Left lung (tissue), 10 donors: ENCODE results near the gene MLPH. TPM values are rescaled to one million over a fixed set of nuclear protein-coding genes. Genes with fewer than 3 reads are reported as not detected.

Source experiments
- ATAC-seq: fragments of 200-7000 bp; cut with Tn5 transposase; one replicate; pipeline ENCODE4 v1.9.1; 2020; ENCODE audit warnings: moderate library complexity
- DNase-seq, 4 donors: peaks; one replicate each; pipeline ENCODE4 v3.0.0-alpha.2; 2013 to 2020
- H3K27ac ChIP-seq, 2 donors: fragments of 200-600 bp; sonication (generic) in 1 of 2; one replicate each; pipeline versions ENCODE4 v1.5.0 to v1.8.0; 2020 to 2021
- H3K27me3 ChIP-seq, 2 donors: fragments of 200-600 bp; sonication (generic) in 1 of 2; one replicate each; pipeline versions ENCODE4 v1.5.0 to v1.8.0; 2020 to 2021
- H3K36me3 ChIP-seq, 2 donors: fragments of 200-600 bp; sonication (generic) in 1 of 2; one replicate each; pipeline versions ENCODE4 v1.5.0 to v1.8.0; 2020 to 2021
- H3K4me1 ChIP-seq, 2 donors: fragments of 200-600 bp; one replicate each; pipeline ENCODE4 v1.8.0; 2021
- H3K4me3 ChIP-seq, 2 donors: fragments of 200-600 bp; sonication (generic) in 1 of 2; one replicate each; pipeline versions ENCODE4 v1.5.0 to v1.8.0; 2020 to 2021; ENCODE audit warnings: mild to moderate bottlenecking in 1 of 2
- H3K9me3 ChIP-seq, 2 donors: fragments of 200-600 bp; sonication (generic) in 1 of 2; one replicate each; pipeline versions ENCODE4 v1.5.0 to v1.8.0; 2020 to 2021
- intact Hi-C, 2 donors: fragments of 100-400 bp; cut with DNase I; formaldehyde crosslinking; loops; one replicate each; pipeline versions ENCODE4 v1.11.2 to v1.14.2; 2022
- polyA plus RNA-seq, 6 donors: library from polyadenylated mRNA; unstranded; fragments of 120-200 nt; gene quantifications; one replicate each; pipeline ENCODE4 v1.2.1, GENCODE V29; 2013; ENCODE audit not compliant: insufficient read length in 6 of 6
- total RNA-seq, 2 donors: library from RNA; stranded (reverse); fragmentation: NEBNext Ultra II Directional; extraction: Animal tissue kit (Norgen Biotek cat#: 25700); gene quantifications; one replicate each; pipeline ENCODE4 v1.2.1, GENCODE V29; 2021
- TF ChIP-seq, protein P1 (sequence below), 2 donors: fragments of 200-600 bp; sonication (generic) in 1 of 2; IDR thresholded peaks; one replicate each; pipeline versions ENCODE4 v1.5.0 to v1.8.0; 2021; ENCODE audit warnings: antibody characterized with exemption in 2 of 2
- donor health status: DM: no; HTN: yes; CAD: no.
- donor health status: DM: no; HTN: no; CAD: no.

Gene MLPH
- total and polyA plus RNA-seq, 8 donors = 1.9 to 296 (median 3.2) TPM

DNA sequence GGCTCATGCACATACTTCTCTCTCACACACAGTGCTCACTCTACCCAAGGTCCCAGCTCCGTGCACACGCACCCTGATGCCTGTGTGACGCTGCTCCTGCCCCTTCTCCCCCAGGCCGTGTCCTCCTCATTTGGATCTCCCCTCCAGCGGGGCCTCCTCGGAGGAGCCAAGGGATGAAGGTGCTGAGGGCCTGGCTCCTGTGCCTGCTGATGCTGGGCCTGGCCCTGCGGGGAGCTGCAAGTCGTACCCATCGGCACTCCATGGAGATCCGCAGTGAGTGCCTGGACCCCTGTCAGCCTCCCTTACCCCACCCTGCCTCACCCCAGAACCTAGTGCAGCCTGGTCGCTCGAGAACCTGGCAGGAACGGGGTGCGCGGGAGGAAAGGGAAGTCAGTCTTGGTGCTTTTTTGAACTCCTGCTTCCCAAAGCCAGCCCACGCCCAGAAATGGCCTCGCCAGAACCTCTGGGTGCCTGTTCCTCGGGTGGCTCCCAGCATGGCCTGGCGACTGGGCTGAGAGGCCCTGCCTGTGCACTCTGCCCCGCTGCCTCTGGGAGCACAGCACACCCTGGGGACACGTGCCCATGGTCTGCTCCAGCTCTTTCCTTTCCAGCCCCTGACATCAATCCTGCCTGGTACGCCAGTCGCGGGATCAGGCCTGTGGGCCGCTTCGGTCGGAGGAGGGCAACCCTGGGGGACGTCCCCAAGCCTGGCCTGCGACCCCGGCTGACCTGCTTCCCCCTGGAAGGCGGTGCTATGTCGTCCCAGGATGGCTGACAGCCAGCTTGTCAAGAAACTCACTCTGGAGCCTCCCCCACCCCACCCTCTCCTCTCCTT, 79.6 kb downstream of the MLPH start, which contains the start of gene PRLH:
Gene PRLH (plus strand): TSS at position 174 of the 835 bp plus-strand sequence. CDS start 0 bp downstream, at position 174.
- Histone ChIP-seq H3K4me1 (peaks cover 0 to 2% of the 10 kb centered on the region in 2 donors), H3K36me3 (no peaks in the 10 kb centered on the region), H3K27me3 (peaks cover 0 to 17% of the 10 kb centered on the region in 2 donors), H3K4me3 (no peak within 1 kb of the TSS), H3K9me3 (no peaks in the 10 kb centered on the region), H3K27ac (no peak within 1 kb of the TSS)
- no peak for ATAC-seq
- TF ChIP-seq, protein P1, sequence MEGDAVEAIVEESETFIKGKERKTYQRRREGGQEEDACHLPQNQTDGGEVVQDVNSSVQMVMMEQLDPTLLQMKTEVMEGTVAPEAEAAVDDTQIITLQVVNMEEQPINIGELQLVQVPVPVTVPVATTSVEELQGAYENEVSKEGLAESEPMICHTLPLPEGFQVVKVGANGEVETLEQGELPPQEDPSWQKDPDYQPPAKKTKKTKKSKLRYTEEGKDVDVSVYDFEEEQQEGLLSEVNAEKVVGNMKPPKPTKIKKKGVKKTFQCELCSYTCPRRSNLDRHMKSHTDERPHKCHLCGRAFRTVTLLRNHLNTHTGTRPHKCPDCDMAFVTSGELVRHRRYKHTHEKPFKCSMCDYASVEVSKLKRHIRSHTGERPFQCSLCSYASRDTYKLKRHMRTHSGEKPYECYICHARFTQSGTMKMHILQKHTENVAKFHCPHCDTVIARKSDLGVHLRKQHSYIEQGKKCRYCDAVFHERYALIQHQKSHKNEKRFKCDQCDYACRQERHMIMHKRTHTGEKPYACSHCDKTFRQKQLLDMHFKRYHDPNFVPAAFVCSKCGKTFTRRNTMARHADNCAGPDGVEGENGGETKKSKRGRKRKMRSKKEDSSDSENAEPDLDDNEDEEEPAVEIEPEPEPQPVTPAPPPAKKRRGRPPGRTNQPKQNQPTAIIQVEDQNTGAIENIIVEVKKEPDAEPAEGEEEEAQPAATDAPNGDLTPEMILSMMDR (IDR thresholded peaks at IDR 0.05) = no peak
- intact Hi-C loops = no loop called here
- no peak for DNase-seq

DNA sequence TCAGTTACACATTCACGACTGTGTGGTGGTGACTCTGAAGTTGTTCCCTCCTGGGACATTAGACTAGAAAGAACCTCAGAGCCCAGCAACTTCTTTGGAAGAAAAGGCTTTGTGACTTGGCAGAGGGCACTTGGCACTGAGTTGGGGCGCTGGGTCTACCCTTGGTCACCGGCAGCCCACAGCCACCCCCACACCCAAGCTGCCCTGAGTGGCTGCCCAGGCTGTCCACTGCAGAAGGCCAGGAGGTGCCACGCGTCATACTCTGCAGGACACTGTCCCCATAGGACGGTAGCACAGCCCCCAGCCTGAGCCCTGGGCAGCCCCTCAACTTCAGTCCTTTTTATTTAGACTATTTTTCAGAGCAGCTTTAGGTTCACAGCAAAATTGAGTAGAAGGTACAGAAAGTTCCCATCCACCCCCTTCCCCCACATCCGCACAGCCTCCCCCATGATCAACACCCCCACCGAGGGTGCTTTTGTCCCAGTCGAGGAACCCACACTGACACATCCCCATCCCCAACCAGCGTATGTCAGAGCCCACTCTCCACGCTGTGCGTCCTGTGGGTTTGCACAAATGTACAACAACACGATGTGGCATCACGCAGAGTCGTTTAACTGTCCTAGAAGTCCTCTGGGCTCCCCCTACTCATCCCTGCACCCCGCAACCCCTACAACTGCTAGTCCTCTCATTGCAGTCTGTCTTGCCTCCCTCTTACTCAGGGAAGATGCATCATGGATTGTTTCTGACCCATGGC, 80.4 kb downstream of the MLPH start:
- ATAC-seq = no peak
- Histone ChIP-seq H3K4me3 (no peak overlapping the region), H3K36me3 (no peaks in the 10 kb centered on the region), H3K27ac (no peak overlapping the region), H3K27me3 (peaks cover 0 to 17% of the 10 kb centered on the region in 2 donors), H3K4me1 (peaks cover 4 to 10% of the 10 kb centered on the region in 2 donors), H3K9me3 (no peaks in the 10 kb centered on the region)
- no peak for DNase-seq
- TF ChIP-seq, protein P1 (IDR thresholded peaks at IDR 0.05) = no peak
- intact Hi-C loops = no loop called here

DNA sequence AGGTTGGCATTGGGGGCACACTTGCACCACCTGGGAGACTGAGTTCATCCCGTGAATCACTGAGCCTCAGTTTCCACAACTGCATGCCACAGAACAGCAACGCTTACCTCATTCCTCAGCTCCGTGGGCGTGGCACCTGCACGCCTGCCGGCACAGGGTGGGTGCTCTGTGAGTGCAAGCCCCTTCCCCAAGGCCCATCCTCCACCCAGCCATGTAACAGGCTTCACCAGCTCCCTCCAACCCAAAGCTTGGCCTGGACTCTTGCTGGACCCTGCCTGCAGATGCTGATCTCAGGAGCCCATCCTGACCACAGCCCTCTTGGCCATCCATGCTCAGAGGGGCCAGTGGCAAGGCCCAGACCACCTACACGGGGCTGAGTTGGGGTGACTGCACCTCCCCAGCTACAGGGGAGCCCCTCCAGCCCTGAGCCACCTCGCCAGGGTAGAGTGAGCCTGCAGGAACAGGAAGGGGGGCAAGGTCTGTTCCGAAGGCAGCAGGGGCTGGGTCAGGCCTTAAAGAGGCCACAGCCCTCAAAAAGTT, 81.1 kb downstream of the MLPH start:
- no peak overlapping the region for H3K27ac ChIP-seq
- TF ChIP-seq, protein P1 (IDR thresholded peaks at IDR 0.05) = no peak
- H3K4me3 ChIP-seq = no peak overlapping the region
- no peaks in the 10 kb centered on the region for H3K36me3 ChIP-seq
- ATAC-seq (no peak), DNase-seq (no peak)
- H3K4me1 ChIP-seq = peaks cover 4 to 12% of the 10 kb centered on the region in 2 donors
- peaks cover 0 to 17% of the 10 kb centered on the region in 2 donors for H3K27me3 ChIP-seq
- no peaks in the 10 kb centered on the region for H3K9me3 ChIP-seq
- intact Hi-C loops = no loop called here

DNA sequence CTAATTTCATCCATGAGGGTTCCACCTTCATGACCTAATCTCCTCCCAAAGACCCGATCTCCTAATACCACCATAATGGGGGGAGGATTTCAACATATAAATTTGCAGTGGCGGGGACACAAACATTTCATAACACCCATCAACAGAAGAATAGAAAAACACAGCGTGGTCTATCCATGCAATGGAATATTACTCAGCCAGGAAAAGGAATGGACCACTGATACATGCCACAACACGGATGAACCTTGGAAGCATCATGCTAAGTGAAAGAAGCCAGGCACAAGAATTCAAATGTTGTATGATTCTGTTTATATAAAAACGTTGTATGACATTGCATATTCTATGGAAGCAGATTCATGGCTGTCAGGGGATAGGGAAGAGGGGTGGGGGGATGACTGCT, 82.0 kb downstream of the MLPH start:
- no peaks in the 10 kb centered on the region for H3K36me3 ChIP-seq
- DNase-seq (no peak), ATAC-seq (no peak)
- intact Hi-C loops = no loop called here
- H3K9me3 ChIP-seq = no peaks in the 10 kb centered on the region
- no peak overlapping the region for H3K4me3 ChIP-seq
- H3K27me3 ChIP-seq = peaks cover 0 to 9% of the 10 kb centered on the region in 2 donors
- H3K27ac ChIP-seq = no peak overlapping the region
- TF ChIP-seq, protein P1 (IDR thresholded peaks at IDR 0.05) = no peak
- peaks cover 4 to 12% of the 10 kb centered on the region in 2 donors for H3K4me1 ChIP-seq
